MG63 (cell line): ENCODE measurements around the gene TMEM183A. TPM values are rescaled to one million over a fixed set of nuclear protein-coding genes. Genes with fewer than 3 reads are reported as not detected.
"Not testable (repeated sequence)": the region's sequence is repeated elsewhere in the genome, so short reads cannot be mapped to it uniquely, and the experiment has no call there.

Experiments used
- DNase-seq: peaks from one replicate; pipeline ENCODE4 v3.0.0-alpha.2; 2020
- H3K27me3 ChIP-seq: fragments of 250-450 bp; sonication (Bioruptor Pico); 2 replicates; pipeline ENCODE4 v1.5.1; 2020; ENCODE audit warnings: mild to moderate bottlenecking, moderate library complexity
- H3K36me3 ChIP-seq: fragments of 250-450 bp; sonication (Bioruptor Pico); 2 replicates; pipeline ENCODE4 v1.5.1; 2020; ENCODE audit warnings: mild to moderate bottlenecking, moderate library complexity
- H3K4me3 ChIP-seq: fragments of 250-450 bp; sonication (Bioruptor Pico); 2 replicates; pipeline ENCODE4 v1.5.1; 2020; ENCODE audit warnings: mild to moderate bottlenecking, moderate library complexity
- H3K9me3 ChIP-seq: fragments of 250-450 bp; sonication (Bioruptor Pico); 2 replicates; pipeline ENCODE4 v1.5.1; 2020; ENCODE audit warnings: mild to moderate bottlenecking, moderate library complexity
- total RNA-seq: library from RNA; depleted of rRNA; stranded (reverse); fragments of >200 nt; shearing (Covaris generic); gene quantifications from 2 replicates; pipeline ENCODE4 v1.2.3, GENCODE V29; 2014; ENCODE audit warnings: low replicate concordance

TMEM183A gene
- total RNA-seq, 1 experiment from 2014 or later = 153 TPM

GRCh38 chr1:202979459-202979858, 27.7 kb upstream of the TMEM183A start:
- H3K36me3 ChIP-seq = no peaks in the 10 kb centered on the region
- H3K4me3 ChIP-seq = no peak overlapping the region
- H3K27me3 ChIP-seq = peaks cover 32% of the 10 kb centered on the region
- no peak for DNase-seq
- H3K9me3 ChIP-seq = no peaks in the 10 kb centered on the region

GRCh38 chr1:202981939-202982338, 25.2 kb upstream of the TMEM183A start:
- DNase-seq = no peak
- Histone ChIP-seq H3K27me3 (peaks cover 17% of the 10 kb centered on the region), H3K36me3 (no peaks in the 10 kb centered on the region), H3K9me3 (no peaks in the 10 kb centered on the region), H3K4me3 (no peak overlapping the region)

GRCh38 chr1:202982715-202983430, 24.3 kb upstream of the TMEM183A start:
- peaks cover 13% of the 10 kb centered on the region for H3K27me3 ChIP-seq
- DNase-seq = no peak
- H3K4me3 ChIP-seq = no peak overlapping the region
- H3K9me3 ChIP-seq = no peaks in the 10 kb centered on the region
- H3K36me3 ChIP-seq = no peaks in the 10 kb centered on the region

GRCh38 chr1:202986120-202986519, 21.1 kb upstream of the TMEM183A start:
- DNase-seq, H3K4me3 ChIP-seq: not testable (repeated sequence)

GRCh38 chr1:202987255-202987654, 19.9 kb upstream of the TMEM183A start:
- DNase-seq = no peak
- H3K36me3 ChIP-seq = no peaks in the 10 kb centered on the region
- peaks cover 19% of the 10 kb centered on the region for H3K27me3 ChIP-seq
- no peaks in the 10 kb centered on the region for H3K9me3 ChIP-seq
- H3K4me3 ChIP-seq = no peak overlapping the region

More at GRCh38 chr1:202986120-202986519, 21.1 kb upstream of the TMEM183A start:
- H3K27me3 ChIP-seq, H3K9me3 ChIP-seq, H3K36me3 ChIP-seq: not testable (repeated sequence)

GRCh38 chr1:202987922-202988583, 19.1 kb upstream of the TMEM183A start:
- Histone ChIP-seq H3K9me3 (no peaks in the 10 kb centered on the region), H3K36me3 (no peaks in the 10 kb centered on the region), H3K27me3 (peaks cover 26% of the 10 kb centered on the region), H3K4me3 (no peak overlapping the region)
- no peak for DNase-seq

- H3K4me3 ChIP-seq = no peak overlapping the region
- DNase-seq = no peak
- H3K9me3 ChIP-seq = no peaks in the 10 kb centered on the region
- no peaks in the 10 kb centered on the region for H3K36me3 ChIP-seq
- peaks cover 26% of the 10 kb centered on the region for H3K27me3 ChIP-seq
Measured at GRCh38 chr1:202989879-202990278, 17.3 kb upstream of the TMEM183A start.

DNA sequence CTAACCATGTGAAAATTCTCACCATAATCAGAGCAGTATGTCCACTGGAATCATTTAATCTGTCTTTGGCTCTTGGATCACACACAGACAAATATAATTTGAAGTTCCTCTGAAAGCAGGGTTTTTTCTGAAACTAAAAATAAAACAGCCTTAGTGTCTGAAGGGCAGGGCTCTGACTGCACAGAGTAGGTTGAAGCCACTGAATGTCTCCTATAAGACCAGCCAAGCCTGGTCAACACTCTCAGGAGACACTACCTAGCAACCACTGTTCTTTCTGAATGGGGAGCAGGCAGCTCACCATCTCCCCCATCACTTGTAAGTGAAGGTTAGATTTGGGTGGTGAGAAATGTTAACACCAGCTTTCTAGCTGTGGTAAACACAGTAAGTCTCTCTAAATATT, 16.1 kb upstream of the TMEM183A start:
- Histone ChIP-seq H3K4me3 (no peak overlapping the region), H3K36me3 (no peaks in the 10 kb centered on the region), H3K9me3 (no peaks in the 10 kb centered on the region), H3K27me3 (peaks cover 36% of the 10 kb centered on the region)
- no peak for DNase-seq

DNA sequence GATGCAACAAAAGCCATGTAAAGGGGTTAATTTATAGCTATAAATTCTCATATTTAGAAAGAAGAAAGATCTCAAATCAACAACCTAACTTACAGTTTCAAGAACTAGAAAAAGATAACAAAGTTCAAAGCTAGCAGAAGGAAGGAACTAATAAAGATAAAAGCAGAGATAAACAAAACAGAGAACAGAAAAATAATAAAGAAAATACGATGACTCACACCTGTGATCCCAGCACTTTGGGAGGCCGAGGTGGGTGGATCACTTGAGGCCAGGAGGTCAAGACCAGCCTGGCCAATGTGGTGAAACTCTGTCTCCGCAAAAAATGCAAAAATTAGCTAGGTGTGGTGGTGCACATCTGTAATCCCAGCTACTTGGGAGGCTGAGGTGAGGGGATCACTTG, 12.4 kb upstream of the TMEM183A start:
- Histone ChIP-seq H3K9me3 (no peaks in the 10 kb centered on the region), H3K36me3 (no peaks in the 10 kb centered on the region), H3K4me3 (no peak overlapping the region), H3K27me3 (peaks cover 56% of the 10 kb centered on the region)
- no peak for DNase-seq

DNA sequence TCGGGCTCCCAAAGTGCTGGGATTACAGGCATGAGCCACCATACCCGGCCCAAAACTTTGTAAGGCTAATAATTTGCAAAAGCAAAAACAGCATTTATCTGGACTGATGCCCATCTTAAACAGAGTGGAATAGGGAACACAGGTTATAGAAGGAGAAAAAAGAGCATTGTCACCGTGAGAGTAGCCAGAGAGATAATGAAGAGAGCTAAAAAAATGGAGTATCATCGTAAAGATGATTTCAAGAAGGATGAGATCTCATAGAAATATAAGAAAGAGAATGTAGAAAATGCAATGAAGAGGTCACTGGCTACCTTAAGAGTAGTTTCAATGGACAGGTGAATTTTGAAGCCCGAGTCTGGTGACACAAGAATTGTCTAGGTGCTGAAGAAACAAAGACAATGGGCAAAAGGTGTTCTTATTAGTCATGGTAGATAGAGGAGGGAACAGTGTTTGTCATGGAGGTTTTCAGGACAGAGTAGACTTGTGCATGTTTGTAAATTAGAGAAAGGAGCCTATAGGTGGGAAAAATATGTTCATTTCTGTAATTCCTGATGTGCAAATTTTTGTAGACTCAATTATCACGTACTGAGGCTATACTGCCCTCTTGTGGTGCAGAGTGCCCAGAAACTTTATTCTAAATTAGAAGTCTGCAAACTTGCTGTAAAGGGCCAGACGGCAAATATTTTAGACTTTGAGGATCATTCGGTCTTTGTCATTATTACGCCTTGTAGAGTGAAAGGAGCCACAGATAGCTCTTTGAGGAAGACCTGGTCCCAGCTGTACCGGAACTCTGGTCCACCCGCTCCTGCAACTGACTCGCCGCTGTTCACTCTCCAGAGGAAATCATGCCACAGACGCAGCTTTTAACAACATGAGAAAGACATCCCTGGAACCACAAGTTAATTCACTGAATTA, 8.1 kb upstream of the TMEM183A start:
- Histone ChIP-seq H3K27me3 (peaks cover 32% of the 10 kb centered on the region), H3K4me3 (no peak overlapping the region), H3K36me3 (no peaks in the 10 kb centered on the region), H3K9me3 (no peaks in the 10 kb centered on the region)
- DNase-seq = no peak

DNA sequence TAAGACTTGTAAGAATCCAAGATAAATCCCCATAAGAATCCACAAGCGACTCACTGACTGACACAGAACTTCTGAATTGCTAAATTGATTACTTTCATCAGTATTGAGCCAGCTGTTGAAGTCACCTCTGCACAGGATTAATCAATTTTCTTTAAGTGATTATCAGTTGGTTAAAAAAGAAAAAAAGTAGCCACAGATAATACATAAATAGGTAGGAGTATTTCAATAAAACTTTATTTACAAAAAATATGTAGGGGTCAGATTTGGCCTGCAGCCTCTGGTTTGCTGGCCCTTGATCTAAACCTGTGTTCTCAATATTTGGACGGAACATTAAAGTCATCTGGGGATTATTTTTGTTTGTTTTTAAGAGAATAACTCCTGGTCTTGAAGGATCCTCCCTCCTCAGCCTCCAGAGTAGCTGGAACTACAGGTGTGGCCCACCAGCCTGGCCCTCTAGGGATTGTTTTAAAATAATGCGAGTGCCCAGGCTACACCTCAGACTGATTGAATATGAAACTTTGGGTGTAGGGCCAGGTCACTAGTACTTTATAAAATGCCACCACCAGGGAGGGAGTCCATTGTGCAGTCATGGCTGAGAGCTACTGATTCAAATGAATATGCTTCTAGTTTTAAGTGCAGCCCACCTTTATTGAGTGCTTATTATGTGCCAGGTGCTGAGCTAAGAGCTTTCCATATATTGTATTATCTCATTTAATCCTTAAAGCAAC, 6.8 kb upstream of the TMEM183A start:
- H3K4me3 ChIP-seq = no peak overlapping the region
- H3K27me3 ChIP-seq = peaks cover 28% of the 10 kb centered on the region
- H3K36me3 ChIP-seq = no peaks in the 10 kb centered on the region
- no peak for DNase-seq
- H3K9me3 ChIP-seq = no peaks in the 10 kb centered on the region

GRCh38 chr1:203001986-203002385, 5.2 kb upstream of the TMEM183A start:
- H3K36me3 ChIP-seq = no peaks in the 10 kb centered on the region
- H3K9me3 ChIP-seq = no peaks in the 10 kb centered on the region
- no peak for DNase-seq
- no peak overlapping the region for H3K4me3 ChIP-seq
- peaks cover 15% of the 10 kb centered on the region for H3K27me3 ChIP-seq

DNA sequence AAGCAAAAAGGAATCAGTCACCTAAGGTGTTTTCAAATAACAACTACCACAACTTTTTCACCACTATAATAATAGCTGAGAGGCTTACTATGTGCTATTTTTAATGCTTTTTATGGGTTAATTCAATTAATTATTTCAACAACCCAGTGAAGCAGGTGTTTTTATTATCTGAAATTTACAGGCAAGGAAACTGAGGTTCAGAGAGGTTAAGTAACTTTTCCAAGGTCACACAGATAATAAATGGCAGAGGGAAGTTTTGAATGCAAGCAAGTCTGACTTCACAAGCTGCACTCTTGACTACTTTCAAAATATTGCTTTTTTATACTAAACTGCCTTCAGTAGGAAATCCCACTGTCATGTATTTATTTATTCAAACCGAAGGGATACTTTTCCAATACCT, 4.2 kb upstream of the TMEM183A start:
- Histone ChIP-seq H3K36me3 (no peaks in the 10 kb centered on the region), H3K4me3 (no peak overlapping the region), H3K27me3 (peaks cover 7% of the 10 kb centered on the region), H3K9me3 (no peaks in the 10 kb centered on the region)
- DNase-seq = no peak

- H3K27me3 ChIP-seq, H3K9me3 ChIP-seq, H3K4me3 ChIP-seq, DNase-seq: not testable (repeated sequence)
- H3K36me3 ChIP-seq = peaks cover 21% of the 10 kb centered on the region
Measured at GRCh38 chr1:203005395-203006142, 1.6 kb upstream of the TMEM183A start.

DNA sequence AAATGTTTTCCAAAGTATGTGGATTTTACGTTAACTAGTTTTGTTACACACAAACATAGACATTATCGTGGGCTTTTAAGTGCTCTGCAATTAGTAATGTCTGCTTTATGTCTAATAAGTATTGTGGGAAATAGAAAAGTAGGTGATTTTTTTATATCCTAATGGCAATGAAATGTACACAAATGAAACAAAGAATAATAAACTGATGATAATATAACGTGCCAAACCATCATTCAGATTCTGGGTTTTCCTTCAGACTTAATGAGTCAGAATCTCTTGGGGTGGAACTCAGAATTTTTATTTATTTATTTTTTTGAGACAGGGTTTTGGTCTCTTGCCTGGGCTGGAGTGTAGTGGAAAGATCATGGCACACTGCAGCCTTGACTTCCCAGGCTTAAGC, 2.0 kb downstream of the TMEM183A start:
- Histone ChIP-seq H3K36me3 (peaks cover 52% of the 10 kb centered on the region), H3K9me3 (no peaks in the 10 kb centered on the region), H3K4me3 (no peak overlapping the region), H3K27me3 (no peaks in the 10 kb centered on the region)
- DNase-seq = no peak

DNA sequence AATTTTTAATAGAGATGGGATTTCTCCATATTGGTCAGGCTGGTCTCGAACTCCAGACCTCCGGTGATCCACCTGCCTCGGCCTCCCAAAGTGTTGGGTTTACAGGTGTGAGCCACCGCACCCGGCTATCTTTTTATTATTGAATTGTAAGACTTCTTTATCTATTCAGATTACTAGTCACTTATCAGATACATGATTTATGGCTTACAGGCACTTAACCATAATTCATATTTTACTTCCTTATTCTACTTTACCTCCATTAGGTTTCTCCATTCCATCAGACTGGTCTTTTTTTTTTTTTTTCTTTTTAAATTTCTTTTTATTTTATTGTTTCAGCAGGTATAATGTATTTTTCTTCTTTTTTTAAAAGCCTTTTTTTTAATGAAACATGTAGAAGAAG, 4.4 kb downstream of the TMEM183A start:
- Histone ChIP-seq H3K36me3 (peaks cover 76% of the 10 kb centered on the region), H3K9me3 (no peaks in the 10 kb centered on the region), H3K4me3 (no peak overlapping the region), H3K27me3 (no peaks in the 10 kb centered on the region)
- no peak for DNase-seq
